ENCODE results near the gene NCBP3. TPM values are rescaled to one million over a fixed set of nuclear protein-coding genes. Genes with fewer than 3 reads are reported as not detected.

Gene NCBP3
- total RNA-seq, 1 experiment from 2014 or later = 24.8 TPM

- DNase-seq (ENCODE audit: low read depth) = no peak
Measured at GRCh38 chr17:3755335-3756030, 90.6 kb downstream of the NCBP3 start.

- DNase-seq (ENCODE audit: low read depth) = no peak
Measured at GRCh38 chr17:3754458-3755334, 91.3 kb downstream of the NCBP3 start.

- DNase-seq (ENCODE audit: low read depth) = no peak
Measured at GRCh38 chr17:3754066-3754457, 92.0 kb downstream of the NCBP3 start.

- DNase-seq (ENCODE audit: low read depth) = no peak
Measured at GRCh38 chr17:3753624-3754023, 92.4 kb downstream of the NCBP3 start.

Other genes with a start within 250 kb of the NCBP3 start
- 0.42 and 1.6 TPM in 2 replicates for gene TRPV1, start 236.8 kb downstream of the NCBP3 start, total RNA-seq (2014; rRNA removed; shearing (Covaris generic))
- 8.1 and 14.1 TPM in 2 replicates for gene SHPK, start 210.0 kb downstream of the NCBP3 start, total RNA-seq (2014; rRNA removed; shearing (Covaris generic))
- gene CTNS, start 209.5 kb downstream of the NCBP3 start, total RNA-seq (2014; rRNA removed; shearing (Covaris generic)) = 13.8 and 17.1 TPM in 2 replicates
- 239 and 243 TPM in 2 replicates for gene TAX1BP3, start 177.7 kb downstream of the NCBP3 start, total RNA-seq (2014; rRNA removed; shearing (Covaris generic))
- 36.5 and 41.5 TPM in 2 replicates for gene EMC6, start 177.4 kb downstream of the NCBP3 start, total RNA-seq (2014; rRNA removed; shearing (Covaris generic))
- 1.8 and 10.1 TPM in 2 replicates for gene P2RX5, start 150.1 kb downstream of the NCBP3 start, total RNA-seq (2014; rRNA removed; shearing (Covaris generic))
- 11.4 and 18.3 TPM in 2 replicates for gene HASPIN, start 122.3 kb downstream of the NCBP3 start, total RNA-seq (2014; rRNA removed; shearing (Covaris generic))
- gene ITGAE, start 45.1 kb downstream of the NCBP3 start, total RNA-seq (2014; rRNA removed; shearing (Covaris generic)) = 38.2 and 38.7 TPM in 2 replicates
- 1.7 and 1.8 TPM in 2 replicates for gene CAMKK1, start 46.8 kb upstream of the NCBP3 start, total RNA-seq (2014; rRNA removed; shearing (Covaris generic))
- not detected in 2 replicates for gene P2RX1, start 70.2 kb upstream of the NCBP3 start, total RNA-seq (2014; rRNA removed; shearing (Covaris generic))
- 0.10 TPM in 1 of 2 replicates, not detected in the other for gene ATP2A3, start 118.2 kb upstream of the NCBP3 start, total RNA-seq (2014; rRNA removed; shearing (Covaris generic))